Activated CD4-positive, alpha-beta T cell treated with anti-CD3 and anti-CD28 coated beads, Interleukin-2, amount 10 ng/mL, durations not matched to agents 24 days and 14 days (primary cell): ENCODE data around the gene WWC2. TPM values are rescaled to one million over a fixed set of nuclear protein-coding genes. Genes with fewer than 3 reads are reported as not detected.
"Not testable (repeated sequence)": the region's sequence is repeated elsewhere in the genome, so short reads cannot be mapped to it uniquely, and the experiment has no call there.

Experiments
- DNase-seq: peaks from one replicate; pipeline ENCODE4 v3.0.0; 2022
- H3K27ac Mint-ChIP-seq: one replicate; pipeline ENCODE4 v1.8.0; 2022; ENCODE audit warnings: mild to moderate bottlenecking, mixed read lengths
- H3K27me3 Mint-ChIP-seq: one replicate; pipeline ENCODE4 v1.8.0; 2022; ENCODE audit warnings: mixed read lengths
- H3K36me3 Mint-ChIP-seq: one replicate; pipeline ENCODE4 v1.8.0; 2022; ENCODE audit warnings: low read depth, mild to moderate bottlenecking, mixed read lengths
- H3K4me1 Mint-ChIP-seq: one replicate; pipeline ENCODE4 v1.8.0; 2021; ENCODE audit warnings: mixed read lengths
- H3K4me3 Mint-ChIP-seq: one replicate; pipeline ENCODE4 v1.8.0; 2022; ENCODE audit warnings: mild to moderate bottlenecking, moderate library complexity, mixed read lengths
- H3K9me3 Mint-ChIP-seq: one replicate; pipeline ENCODE4 v1.8.0; 2021; ENCODE audit warnings: mixed read lengths
- intact Hi-C: fragments of 100-400 bp; cut with micrococcal nuclease; formaldehyde crosslinking; loops from one replicate; pipeline ENCODE4 v1.15.1; 2023
- total RNA-seq: library from RNA; stranded (reverse); gene quantifications from 2 replicates; pipeline ENCODE4 v1.2.3, GENCODE V29; 2022

The WWC2 gene
- total RNA-seq, 1 donor from 2014 or later: 0.40 TPM

- no peaks in the 10 kb centered on the region for H3K4me1 Mint-ChIP-seq
- peaks cover 5% of the 10 kb centered on the region for H3K27me3 Mint-ChIP-seq
- no peaks in the 10 kb centered on the region for H3K9me3 Mint-ChIP-seq
- H3K4me3 Mint-ChIP-seq: no peak overlapping the region
- H3K27ac Mint-ChIP-seq: no peak overlapping the region
- H3K36me3 Mint-ChIP-seq: no peaks in the 10 kb centered on the region
- peak; percentile 44 for DNase-seq
- intact Hi-C loops: no loop called here
Measured at GRCh38 chr4:183312841-183313240, 213.8 kb downstream of the WWC2 start.

- intact Hi-C loops: no loop called here
- Mint-ChIP-seq H3K27me3 (peaks cover 9% of the 10 kb centered on the region), H3K36me3 (no peaks in the 10 kb centered on the region), H3K9me3 (no peaks in the 10 kb centered on the region), H3K4me1 (no peaks in the 10 kb centered on the region), H3K27ac (no peak overlapping the region), H3K4me3 (no peak overlapping the region)
- peak; percentile 29 for DNase-seq
Measured at GRCh38 chr4:183314336-183314735, 215.3 kb downstream of the WWC2 start.

GRCh38 chr4:183314806-183315205 is 215.7 kb downstream of the WWC2 start:
- H3K36me3 Mint-ChIP-seq: no peaks in the 10 kb centered on the region
- H3K9me3 Mint-ChIP-seq: no peaks in the 10 kb centered on the region
- intact Hi-C loops: no loop called here
- H3K4me3 Mint-ChIP-seq: no peak overlapping the region
- no peak overlapping the region for H3K27ac Mint-ChIP-seq
- DNase-seq: peak; percentile 37
- peaks cover 9% of the 10 kb centered on the region for H3K27me3 Mint-ChIP-seq
- H3K4me1 Mint-ChIP-seq: no peaks in the 10 kb centered on the region

- Mint-ChIP-seq H3K27me3 (peaks cover 9% of the 10 kb centered on the region), H3K4me3 (no peak overlapping the region), H3K4me1 (peaks cover 7% of the 10 kb centered on the region), H3K36me3 (no peaks in the 10 kb centered on the region), H3K27ac (no peak overlapping the region), H3K9me3 (no peaks in the 10 kb centered on the region)
- no peak for DNase-seq
- intact Hi-C loops: no loop called here
Measured at GRCh38 chr4:183318656-183319055, 219.6 kb downstream of the WWC2 start.

GRCh38 chr4:183320211-183321059 is 221.4 kb downstream of the WWC2 start, which contains the start of gene CLDN22:
Gene CLDN22, minus strand, starts transcription at chr4:183320276. Its CDS starts 58 bp downstream, at chr4:183320218.
- Mint-ChIP-seq H3K27me3 (peaks cover 7% of the 10 kb centered on the region), H3K9me3 (no peaks in the 10 kb centered on the region), H3K27ac (no peak within 1 kb of the TSS), H3K4me3 (no peak within 1 kb of the TSS), H3K4me1 (peaks cover 7% of the 10 kb centered on the region), H3K36me3 (no peaks in the 10 kb centered on the region)
- DNase-seq: no peak
- intact Hi-C loops: no loop called here

- H3K27me3 Mint-ChIP-seq: peaks cover 7% of the 10 kb centered on the region
- H3K9me3 Mint-ChIP-seq: no peaks in the 10 kb centered on the region
- intact Hi-C loops: no loop called here
- no peaks in the 10 kb centered on the region for H3K36me3 Mint-ChIP-seq
- peaks cover 7% of the 10 kb centered on the region for H3K4me1 Mint-ChIP-seq
- H3K27ac Mint-ChIP-seq: no peak overlapping the region
- no peak overlapping the region for H3K4me3 Mint-ChIP-seq
- no peak for DNase-seq
Measured at GRCh38 chr4:183321079-183321478, 222.0 kb downstream of the WWC2 start.

GRCh38 chr4:183321516-183321915 is 222.5 kb downstream of the WWC2 start:
- peaks cover 4% of the 10 kb centered on the region for H3K27me3 Mint-ChIP-seq
- DNase-seq: no peak
- intact Hi-C loops: no loop called here
- peaks cover 7% of the 10 kb centered on the region for H3K4me1 Mint-ChIP-seq
- H3K4me3 Mint-ChIP-seq: no peak overlapping the region
- H3K36me3 Mint-ChIP-seq: no peaks in the 10 kb centered on the region
- H3K27ac Mint-ChIP-seq: no peak overlapping the region
- H3K9me3 Mint-ChIP-seq: no peaks in the 10 kb centered on the region

GRCh38 chr4:183322326-183322725 is 223.3 kb downstream of the WWC2 start, which contains the start of gene CLDN24:
Gene CLDN24, minus strand, starts transcription at chr4:183322426. Its CDS starts 0 bp downstream, at chr4:183322426.
- Mint-ChIP-seq H3K36me3 (no peaks in the 10 kb centered on the region), H3K9me3 (no peaks in the 10 kb centered on the region), H3K27ac (no peak within 1 kb of the TSS), H3K4me1 (peaks cover 7% of the 10 kb centered on the region), H3K4me3 (no peak within 1 kb of the TSS), H3K27me3 (peaks cover 3% of the 10 kb centered on the region)
- intact Hi-C loops: no loop called here
- no peak for DNase-seq

- Mint-ChIP-seq H3K4me1 (peaks cover 7% of the 10 kb centered on the region), H3K4me3 (no peak overlapping the region), H3K9me3 (no peaks in the 10 kb centered on the region), H3K36me3 (no peaks in the 10 kb centered on the region), H3K27me3 (peaks cover 3% of the 10 kb centered on the region), H3K27ac (no peak overlapping the region)
- no peak for DNase-seq
- intact Hi-C loops: no loop called here
Measured at GRCh38 chr4:183323295-183323694, 224.2 kb downstream of the WWC2 start.

- H3K9me3 Mint-ChIP-seq, H3K36me3 Mint-ChIP-seq, H3K27me3 Mint-ChIP-seq, H3K4me1 Mint-ChIP-seq, DNase-seq, H3K27ac Mint-ChIP-seq, H3K4me3 Mint-ChIP-seq, intact Hi-C loops: not testable (repeated sequence)
Measured at GRCh38 chr4:183324056-183324455, 225.0 kb downstream of the WWC2 start.

GRCh38 chr4:183324619-183325018 is 225.6 kb downstream of the WWC2 start:
- Mint-ChIP-seq H3K9me3 (no peaks in the 10 kb centered on the region), H3K27ac (no peak overlapping the region), H3K27me3 (no peaks in the 10 kb centered on the region), H3K4me1 (peaks cover 7% of the 10 kb centered on the region), H3K36me3 (no peaks in the 10 kb centered on the region), H3K4me3 (no peak overlapping the region)
- DNase-seq: no peak
- intact Hi-C loops: no loop called here

- H3K4me1 Mint-ChIP-seq, H3K27ac Mint-ChIP-seq, H3K27me3 Mint-ChIP-seq, H3K9me3 Mint-ChIP-seq, intact Hi-C loops, DNase-seq, H3K36me3 Mint-ChIP-seq, H3K4me3 Mint-ChIP-seq: not testable (repeated sequence)
Measured at GRCh38 chr4:183326387-183326786, 227.3 kb downstream of the WWC2 start.

GRCh38 chr4:183326853-183327252 is 227.8 kb downstream of the WWC2 start:
- no peak overlapping the region for H3K27ac Mint-ChIP-seq
- H3K4me3 Mint-ChIP-seq: no peak overlapping the region
- no peaks in the 10 kb centered on the region for H3K9me3 Mint-ChIP-seq
- intact Hi-C loops: no loop called here
- no peak for DNase-seq
- H3K36me3 Mint-ChIP-seq: no peaks in the 10 kb centered on the region
- H3K27me3 Mint-ChIP-seq: no peaks in the 10 kb centered on the region
- H3K4me1 Mint-ChIP-seq: no peaks in the 10 kb centered on the region

GRCh38 chr4:183327827-183328226 is 228.8 kb downstream of the WWC2 start:
- Mint-ChIP-seq H3K4me3 (no peak overlapping the region), H3K36me3 (no peaks in the 10 kb centered on the region), H3K27ac (no peak overlapping the region), H3K4me1 (no peaks in the 10 kb centered on the region), H3K9me3 (no peaks in the 10 kb centered on the region), H3K27me3 (no peaks in the 10 kb centered on the region)
- no peak for DNase-seq
- intact Hi-C loops: no loop called here

- H3K27ac Mint-ChIP-seq: no peak overlapping the region
- no peaks in the 10 kb centered on the region for H3K9me3 Mint-ChIP-seq
- peaks cover under 1% of the 10 kb centered on the region for H3K27me3 Mint-ChIP-seq
- H3K4me3 Mint-ChIP-seq: no peak overlapping the region
- intact Hi-C loops: no loop called here
- H3K36me3 Mint-ChIP-seq: no peaks in the 10 kb centered on the region
- DNase-seq: no peak
- H3K4me1 Mint-ChIP-seq: no peaks in the 10 kb centered on the region
Measured at GRCh38 chr4:183328832-183329231, 229.8 kb downstream of the WWC2 start.
